KG1 (cell line): ENCODE data around the gene NRXN2.

ENCODE experiments used
- DNase-seq: peaks from one replicate; lab custom pipeline; 2025; lab: John Stamatoyannopoulos, UW

The NRXN2 gene

DNA sequence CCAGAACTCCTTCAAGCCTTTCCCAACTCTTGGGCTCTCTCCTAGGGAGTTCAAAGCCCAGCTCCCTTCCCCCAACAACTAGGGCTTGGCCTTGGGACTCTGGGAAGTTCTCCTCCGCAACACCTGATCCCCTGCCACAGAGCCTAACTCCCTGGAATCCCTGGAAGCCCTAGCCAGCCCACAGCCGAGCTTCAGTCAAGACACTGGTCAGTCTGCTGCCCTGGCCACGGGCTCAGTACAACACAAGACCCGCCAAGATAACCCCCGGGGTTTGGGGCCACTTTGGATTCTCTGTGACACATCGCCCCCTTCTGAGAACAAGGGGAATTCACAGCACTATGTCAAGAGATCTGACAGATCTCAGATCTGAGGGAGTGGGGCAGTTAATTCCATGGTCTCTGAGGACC, 73.7 kb downstream of the NRXN2 start:
- DNase-seq = peak; percentile 65

DNA sequence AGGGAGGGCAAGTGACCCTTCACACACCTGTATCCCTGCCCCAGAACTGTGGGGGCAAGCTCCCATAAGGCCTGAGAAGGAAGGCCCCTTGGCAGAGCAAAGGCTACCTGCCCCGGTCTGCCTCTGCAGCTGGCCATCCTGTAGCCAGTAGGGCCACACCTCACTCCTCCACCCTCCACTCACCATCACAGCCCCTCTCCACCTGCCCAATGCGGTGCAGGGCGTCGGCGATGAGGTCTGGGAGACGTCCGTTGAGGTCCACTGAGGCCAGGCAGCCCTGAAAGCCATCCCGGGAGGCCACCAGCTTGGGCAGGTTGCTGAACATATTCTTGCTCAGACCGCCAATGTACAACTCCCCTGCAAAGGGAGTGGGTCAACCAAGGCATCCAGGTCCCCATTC, 74.4 kb downstream of the NRXN2 start:
- no peak for DNase-seq

DNA sequence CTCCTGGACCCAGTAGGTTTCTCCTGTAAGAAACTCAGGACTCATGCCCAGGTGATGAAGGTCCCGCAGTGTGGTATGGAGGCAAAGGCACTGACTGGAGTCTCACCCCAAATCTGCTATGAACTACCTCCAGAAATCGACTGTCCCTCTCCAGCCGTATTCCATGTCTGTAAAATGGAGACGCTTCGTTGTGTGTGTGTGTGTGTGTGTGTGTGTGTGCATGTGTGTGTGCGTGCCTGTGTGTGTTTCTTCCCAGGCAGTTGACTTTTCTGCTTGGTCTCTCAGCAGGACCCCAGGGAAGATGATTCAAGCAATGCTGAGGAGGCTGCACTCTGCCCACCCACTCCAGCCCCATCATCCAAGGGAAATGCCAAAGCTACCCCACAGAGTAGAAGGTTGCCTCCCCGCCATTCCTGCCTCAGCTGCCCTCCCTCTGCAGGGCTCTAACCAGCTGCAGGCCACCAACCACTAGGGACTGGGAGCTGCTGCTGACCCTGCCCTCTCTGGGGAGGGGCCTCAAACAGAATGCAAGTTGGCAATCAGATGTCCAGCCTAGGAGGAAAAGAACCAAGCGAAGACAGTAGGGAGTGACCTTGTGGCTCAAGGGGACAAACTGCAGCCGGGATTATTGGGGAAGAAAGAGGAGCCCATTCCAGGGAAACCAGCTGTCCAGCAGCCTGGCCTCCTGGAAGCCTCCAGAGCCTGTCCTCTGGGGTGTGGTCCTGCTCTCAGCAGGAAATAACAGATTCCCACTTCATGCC, 75.8 kb downstream of the NRXN2 start:
- no peak for DNase-seq

DNA sequence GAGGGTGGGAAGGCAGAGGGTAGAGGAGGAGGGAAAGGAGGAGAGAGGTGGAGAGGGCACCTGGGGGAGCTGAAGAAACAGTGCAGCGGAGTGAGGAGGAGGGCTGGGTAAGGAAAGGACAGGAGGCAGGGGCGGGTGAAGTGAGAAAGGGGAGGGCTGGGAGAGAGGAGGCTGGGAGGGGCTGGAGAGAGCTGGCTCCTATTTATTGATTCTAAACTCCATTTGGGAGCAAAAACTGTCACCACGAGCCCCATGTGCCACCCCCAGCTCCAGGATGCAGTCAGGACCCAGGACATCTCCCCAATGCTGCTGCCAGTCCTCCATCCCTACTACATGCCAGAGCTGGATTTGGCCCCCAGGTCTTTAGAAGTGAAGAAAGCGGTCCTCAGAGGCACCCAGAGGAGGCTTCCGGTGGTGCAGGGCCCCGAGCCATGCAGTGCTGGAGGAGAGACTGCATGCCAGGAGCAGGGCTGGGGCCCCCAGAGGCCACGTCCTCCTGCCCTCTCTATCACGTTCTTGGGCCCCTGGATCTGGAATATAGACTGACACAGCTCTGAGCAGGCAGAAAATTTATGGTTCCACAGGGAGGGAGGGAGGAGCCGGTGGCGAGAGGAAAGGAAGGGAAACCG, 78.2 kb downstream of the NRXN2 start:
- DNase-seq = no peak

DNA sequence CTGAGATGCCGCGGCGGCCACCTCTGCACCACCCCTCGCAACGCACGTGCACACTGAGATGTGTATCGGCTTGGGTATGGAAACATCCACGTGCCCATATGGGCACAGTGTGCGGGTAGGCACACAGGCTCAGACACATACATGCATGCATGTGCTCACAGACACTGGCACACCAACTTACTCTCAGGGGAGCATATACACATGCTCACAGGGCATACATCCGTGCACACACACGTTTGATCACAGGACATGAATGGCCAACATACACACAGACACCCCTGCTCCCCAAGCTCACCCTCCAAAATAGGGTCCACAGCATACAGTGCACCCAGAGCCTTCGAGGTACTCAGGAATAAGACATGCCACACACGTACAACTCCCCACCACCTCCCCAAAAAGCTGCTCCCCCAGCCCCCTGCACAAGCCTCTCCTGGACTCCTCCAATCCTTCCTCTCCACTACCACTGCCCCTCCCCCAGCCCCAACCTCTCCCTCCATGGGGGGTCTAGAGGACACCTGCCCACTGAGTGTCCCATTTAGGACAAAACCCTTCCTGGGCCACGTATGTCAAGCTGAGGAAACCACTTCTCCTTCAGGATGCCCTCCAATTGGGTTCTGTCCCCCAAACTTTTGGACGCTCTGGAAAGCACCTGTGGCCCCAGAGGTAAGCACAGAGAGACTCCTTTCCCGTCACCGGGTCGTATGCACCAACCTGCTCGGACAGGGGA, 78.9 kb downstream of the NRXN2 start:
- peak; percentile 45 for DNase-seq

DNA sequence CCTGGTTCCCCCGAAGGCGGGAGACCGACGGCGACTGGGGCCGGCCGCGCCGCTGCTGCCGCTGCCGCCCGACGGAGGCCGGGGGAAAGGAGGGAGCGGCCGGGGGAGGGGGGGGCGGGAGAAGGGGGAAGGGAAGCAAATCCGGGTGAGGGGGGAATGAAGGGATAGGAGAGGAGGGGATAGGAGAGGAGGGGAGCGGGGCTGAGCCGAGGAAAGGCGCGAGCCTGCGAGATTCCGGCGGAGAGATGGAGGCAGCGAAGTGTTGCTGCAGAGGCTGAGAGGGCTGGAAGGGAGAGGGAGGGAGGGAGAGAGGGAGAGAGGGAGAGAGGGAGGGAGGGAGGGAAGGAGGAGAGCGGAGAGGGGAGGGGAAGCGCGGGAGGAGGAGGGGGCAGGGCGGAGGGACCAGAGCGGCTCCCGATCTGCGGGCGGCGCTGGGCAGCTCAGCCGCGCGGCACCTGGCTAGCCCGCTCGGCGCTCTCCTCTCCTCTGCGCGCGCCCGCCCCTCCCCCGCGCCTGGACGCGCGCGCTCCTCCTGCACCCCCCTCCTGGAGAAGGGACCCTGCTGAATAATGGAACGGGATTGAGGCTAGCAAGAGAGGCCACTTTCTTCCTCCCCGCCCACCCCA, 79.6 kb downstream of the NRXN2 start:
- no peak for DNase-seq

DNA sequence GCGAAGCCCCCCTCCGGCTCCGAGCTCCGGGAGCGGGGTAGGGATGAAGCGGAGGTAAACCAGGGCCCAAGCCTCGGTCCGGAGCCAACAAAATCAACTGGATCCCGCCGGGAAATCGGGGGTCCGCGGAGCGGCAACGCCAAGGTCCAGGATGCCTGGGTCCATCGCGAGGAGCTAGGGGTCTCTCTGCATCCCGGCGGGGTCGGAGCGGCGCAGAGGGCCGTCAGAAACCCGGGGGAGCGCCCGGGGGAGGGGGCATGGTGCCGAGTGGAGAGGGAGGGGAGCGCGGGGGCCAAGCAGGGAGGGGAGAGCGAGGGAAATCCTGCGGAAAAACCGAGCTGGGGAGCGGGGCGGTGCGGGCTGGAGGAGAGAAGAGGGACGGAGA, 80.1 kb downstream of the NRXN2 start:
- no peak for DNase-seq

DNA sequence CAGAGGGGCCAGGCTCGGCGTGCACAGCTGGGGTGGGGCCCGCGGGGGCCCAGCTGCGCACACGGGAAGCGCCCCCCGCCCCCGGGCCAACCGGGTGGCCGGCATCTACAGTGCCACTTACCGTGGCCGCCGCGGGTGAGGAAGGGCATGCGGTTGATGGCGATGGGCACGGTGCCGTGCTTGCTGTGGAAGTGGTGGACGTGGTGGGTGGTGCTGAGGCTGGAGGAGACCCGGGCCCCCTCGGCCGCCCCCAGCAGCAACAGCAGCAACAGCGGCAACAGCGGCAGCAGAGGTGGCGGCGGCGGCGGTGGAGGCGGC, 80.6 kb downstream of the NRXN2 start:
- DNase-seq = no peak

DNA sequence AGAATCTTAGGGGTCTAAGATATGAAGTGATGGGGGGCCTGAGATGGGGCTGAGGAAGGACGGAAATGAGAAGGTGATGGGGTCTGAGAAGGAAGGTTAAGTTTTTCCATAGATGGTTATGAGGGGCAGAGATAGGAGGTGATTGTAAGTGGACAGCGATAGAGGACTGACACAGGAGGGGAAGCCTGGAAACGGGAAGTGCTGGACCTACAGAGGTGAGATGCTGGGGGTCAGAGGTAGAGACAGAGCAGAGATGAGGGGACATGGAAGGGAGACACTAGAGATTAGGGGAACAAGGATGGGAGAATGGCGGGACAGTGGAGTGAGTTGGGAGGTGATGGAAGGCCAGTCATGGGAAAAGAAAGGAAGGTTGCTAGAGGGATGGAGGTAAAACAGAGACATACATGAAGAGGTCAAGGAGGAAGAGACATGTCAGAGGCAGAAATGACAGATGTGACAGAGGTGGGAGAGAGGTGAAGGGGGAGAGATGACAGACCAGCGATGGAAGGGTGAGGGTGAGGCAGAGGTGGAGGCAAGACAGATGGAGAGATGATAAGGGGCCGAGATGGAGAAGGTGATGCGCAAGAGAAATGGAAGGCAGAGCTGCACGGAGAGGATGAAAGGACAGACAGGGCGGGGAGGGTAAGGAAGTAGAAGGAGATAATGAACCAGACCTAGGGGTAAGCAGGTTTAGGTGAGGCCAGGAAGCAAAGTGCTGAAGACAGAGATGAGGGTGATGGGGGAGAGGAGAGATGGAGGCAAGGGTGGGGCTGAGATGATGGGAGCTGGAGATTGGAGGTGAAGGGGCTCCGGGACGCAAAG, 81.2 kb downstream of the NRXN2 start:
- DNase-seq = no peak

DNA sequence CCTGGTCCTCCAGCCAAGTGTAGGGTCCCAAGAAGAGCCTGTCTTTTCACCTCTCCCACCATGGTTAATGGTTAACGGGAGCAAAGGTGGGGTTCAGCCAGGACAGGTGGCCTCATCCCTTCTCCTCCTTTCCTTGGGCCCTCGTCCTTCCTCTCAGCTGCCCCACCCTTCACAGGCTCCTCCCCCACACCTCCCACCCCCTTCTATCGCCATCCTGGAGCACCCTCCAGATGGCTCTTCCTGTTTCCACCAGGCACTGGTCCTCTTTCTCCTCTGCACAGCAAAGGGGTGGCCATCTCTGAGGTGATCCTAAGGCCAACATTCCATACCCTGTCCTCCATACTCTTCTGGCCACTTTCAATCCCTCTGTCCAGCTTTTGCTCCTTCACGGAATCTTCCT, 83.1 kb downstream of the NRXN2 start:
- DNase-seq = no peak

DNA sequence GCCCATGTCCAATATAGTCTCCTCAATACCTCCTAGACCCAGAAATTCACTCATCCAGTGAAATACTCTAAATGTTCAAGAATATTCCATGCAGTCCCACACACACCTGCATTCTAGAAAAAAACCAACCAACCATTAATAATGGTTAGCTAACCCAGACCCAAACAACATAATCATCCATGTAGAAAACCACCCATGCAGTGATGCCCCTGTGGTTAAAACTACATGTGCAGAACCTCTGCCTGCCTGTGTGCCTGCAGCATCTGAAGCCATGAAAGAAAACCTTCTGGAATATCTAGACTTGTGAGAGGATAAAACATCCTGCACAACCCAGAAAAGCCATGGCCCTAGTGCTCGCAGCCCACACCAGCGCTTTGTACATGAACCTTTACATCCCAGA, 84.2 kb downstream of the NRXN2 start:
- no peak for DNase-seq

DNA sequence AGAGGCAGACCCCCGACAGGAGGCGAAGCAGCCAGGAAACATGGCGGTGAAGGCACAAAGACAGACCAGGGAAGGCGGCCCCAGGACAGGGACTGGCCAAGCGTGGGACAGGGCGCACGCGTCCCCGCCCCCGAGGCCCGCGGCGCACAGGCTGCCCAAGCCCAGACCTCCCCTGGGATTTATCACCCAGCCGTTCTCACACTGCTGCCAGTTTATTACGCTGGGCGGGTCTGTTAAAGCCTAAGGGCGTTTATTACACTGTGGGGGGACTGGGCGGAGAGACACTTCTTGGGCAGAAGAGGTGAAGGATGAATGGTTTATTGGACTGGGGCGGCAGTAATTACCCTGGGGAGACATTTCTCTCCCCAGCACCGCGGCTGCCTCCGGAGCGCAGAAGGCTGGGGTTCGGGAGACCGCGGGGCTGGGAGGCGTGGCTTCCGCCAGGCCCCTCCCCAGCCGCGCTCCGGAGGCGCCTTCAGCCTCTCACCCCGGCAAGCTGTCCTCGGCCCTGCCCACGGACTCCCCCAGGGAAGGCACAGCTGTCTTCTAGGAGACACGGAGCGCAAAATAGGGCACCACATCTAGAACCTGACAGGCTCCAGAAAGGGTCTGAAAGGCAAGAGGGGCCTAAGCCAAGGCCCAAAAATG, 84.9 kb downstream of the NRXN2 start:
- DNase-seq = no peak

DNA sequence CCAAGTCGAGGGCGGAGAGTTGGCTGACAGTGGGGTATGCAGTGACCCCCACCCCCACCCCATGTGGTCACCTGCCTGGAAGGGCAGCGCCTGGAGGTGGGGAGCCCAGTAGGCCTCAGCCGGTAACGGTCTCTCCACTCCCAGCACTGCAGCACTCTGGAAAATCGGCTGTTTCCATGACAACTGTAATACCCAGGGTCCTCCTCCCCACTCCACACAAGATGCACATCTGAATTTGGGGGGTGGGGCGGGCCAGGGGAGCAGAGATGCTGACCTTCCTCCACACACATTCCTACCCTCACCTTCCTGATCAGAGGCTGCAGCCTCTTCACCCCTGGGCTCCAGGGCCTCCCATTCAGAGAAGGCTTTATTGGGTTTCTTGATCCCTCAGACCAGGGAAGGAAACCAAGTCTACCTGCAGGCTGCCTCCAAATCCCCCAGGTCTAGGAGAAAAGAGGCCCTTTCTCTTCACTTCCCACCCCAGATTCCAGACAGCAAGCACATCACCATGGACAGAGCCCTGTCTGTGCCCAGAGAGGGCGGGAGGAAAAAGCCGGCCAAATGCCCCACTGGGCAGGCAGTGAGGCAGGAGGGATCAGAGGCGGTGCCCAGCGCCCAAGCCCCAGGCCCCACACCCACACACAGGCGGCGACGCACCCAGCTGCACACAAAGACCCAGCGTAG, 85.5 kb downstream of the NRXN2 start:
- DNase-seq = no peak

DNA sequence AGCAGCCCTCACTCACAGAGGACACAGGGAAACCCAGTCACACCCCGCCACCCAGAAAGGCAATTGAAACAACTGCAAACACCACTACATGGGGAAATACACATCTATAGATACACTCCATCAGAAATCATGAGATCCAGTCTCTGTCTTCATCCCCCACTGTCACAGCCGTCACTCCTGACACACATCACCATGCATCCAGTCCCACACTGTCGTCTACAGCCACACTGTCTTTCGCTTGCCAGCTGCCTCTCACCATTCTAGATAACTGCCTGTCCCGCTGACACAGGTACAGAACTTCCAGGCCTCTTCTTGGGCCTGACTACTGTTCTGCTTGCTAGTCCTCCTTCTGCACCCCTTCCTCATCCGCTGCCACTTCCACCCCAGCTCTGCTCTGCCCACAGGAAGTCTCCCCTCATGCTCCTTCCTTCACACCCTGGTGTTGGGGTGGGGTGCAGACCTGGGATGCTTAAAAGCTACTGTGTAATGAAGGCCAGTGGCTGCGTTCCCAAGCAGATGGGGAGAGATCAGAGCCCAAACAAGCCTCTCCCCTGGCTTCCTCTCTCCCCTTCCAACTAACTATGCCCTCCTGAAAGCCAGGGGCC, 89.3 kb downstream of the NRXN2 start:
- DNase-seq = no peak

DNA sequence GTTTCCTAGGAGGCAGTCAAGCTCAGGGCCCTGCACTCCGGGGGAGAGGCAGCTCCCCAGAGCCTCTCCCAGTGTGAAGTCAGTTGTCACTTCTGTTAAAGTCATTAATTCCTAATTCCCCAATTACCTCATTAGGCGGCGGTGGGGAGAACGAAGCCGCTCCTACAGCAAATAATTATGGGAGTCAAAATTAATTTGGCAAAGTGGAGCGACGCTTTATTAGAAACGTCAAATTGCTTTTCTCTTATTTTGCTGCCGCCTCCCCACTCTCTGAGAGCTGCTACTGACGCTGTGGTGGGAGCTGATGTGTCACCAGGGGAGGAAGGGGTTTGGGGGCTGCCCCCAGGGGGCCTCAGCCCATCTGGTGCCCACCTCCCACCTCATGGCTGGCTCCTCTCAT, 90.3 kb downstream of the NRXN2 start:
- no peak for DNase-seq

DNA sequence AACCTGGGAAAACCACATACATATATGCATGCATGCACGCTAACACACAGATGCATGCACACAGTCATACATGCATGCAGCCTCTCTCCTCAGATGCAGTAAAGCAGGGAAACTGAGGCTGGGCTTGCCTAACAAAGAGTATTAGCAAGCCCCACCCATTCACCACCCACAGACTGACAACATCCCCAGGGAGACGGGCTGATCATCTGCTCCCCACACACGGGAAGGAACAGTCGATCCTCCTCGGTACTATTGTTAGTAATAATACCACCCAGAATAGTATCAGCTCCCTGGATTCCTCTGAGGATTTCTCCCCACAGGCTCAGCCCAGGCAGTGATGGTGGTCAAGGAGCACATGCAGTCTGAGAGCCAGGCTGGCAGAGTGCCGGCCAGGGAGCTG, 90.8 kb downstream of the NRXN2 start:
- DNase-seq = no peak

DNA sequence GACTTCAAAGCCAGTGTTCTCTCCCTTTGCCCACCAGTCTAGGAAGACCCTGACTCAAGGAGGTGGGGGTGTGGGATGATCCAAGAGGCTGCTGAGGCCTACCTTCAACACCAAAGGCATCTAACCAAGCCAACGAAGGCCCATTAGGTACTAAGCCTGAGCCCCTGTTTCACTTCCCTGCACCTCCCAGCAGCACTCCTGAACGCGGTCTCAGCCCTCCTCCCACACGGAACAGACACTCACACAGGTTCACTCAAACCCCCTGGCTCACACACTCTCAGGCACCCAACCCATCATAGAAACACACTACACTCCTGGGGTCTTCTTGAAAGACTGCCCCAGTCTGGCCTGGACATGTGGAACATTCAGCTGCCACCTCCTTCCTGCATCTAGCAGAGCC, 91.3 kb downstream of the NRXN2 start:
- DNase-seq = no peak

DNA sequence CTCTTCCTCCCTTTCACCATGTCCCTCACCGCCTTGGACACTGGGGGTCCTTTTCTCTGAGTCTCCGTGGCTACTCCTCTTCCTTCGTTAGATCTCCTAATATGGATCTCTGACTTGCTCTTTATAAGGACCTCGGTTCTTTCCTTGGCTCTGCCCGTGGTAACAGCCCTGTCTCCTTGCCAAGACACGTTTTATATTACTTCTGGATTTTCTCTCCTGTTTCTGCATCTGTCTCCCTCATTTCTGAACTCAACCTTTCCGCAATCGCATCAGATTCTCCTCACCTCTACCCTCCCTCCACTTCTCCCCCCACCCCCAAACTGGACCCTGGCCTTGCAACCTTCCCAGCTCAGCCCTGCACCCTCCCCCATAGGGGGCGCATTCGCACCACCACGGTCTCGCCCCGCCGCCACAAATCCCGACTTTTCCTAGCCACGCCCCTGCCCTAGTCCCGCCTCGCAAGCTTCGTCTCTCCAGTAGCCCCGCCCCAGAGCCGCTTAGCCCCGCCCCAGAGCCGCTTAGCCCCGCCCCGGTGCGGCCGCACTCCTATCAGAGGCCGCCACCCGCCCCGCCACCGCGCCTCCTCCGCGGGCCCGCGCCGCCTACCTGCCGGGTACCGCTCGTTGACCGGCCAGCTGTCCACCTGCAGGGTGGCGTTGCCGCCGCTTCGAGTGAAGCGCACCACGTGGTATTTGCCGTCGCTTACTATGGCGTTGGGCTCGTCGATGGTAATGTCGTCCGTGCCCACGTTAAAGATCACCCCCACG, 93.0 kb downstream of the NRXN2 start:
- no peak for DNase-seq

DNA sequence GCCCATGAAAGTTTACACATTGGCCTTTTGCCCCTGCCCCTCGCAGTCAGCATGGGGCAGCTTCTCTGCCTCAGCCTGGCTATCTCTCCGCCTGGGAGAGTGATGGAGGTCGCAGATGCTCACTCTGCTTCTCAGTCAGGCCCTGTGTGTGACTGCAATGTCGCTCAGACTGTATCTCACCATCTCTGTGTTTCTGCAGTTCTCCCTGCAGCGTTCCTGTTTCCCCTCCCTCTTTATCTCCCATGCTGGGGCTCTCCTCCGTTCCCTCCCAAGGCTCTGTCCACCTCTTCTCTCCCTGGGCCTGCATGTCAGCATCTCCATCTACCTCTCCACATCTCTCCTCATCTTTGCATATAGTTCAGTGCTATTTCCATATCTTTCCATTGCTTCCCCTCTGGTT, 93.9 kb downstream of the NRXN2 start:
- DNase-seq = no peak

DNA sequence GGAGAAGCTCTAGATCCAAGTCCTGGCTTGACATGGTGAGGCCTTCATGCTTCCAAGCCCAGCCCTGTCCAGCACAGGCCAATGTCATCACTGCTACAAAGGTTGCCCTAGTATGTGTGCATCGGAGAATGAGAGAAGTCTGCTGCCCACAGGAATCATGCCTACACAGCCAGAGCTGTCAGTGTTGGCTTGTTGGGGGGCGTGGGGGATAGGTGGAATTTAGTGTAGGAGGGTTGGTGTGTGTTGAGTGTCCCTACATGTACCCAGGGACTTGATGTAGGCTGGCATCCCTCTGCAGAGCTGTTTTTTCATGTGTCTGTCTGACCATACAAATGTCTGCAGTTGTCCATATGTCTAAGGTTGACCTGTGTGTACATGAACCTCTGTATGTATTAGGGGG, 94.4 kb downstream of the NRXN2 start:
- no peak for DNase-seq
